K562 (cell line): ENCODE measurements around the gene MGST2. TPM values are rescaled to one million over a fixed set of nuclear protein-coding genes. Genes with fewer than 3 reads are reported as not detected.

ENCODE experiments used
- ATAC-seq: fragments of 200-7000 bp; cut with Tn5 transposase; 3 replicates; pipeline ENCODE4 v1.9.1; 2020; ENCODE audit warnings: moderate library complexity
- BruUV-seq: library from RNA; stranded (reverse); fragments of 400-500 nt; replicated peaks from 2 replicates; lab custom pipeline; 2021; lab: Mats Ljungman, UMichigan
- CTCF ChIA-PET: fragments of 300-600 bp; formaldehyde crosslinking; extraction: SDS; loops from one replicate; lab custom pipeline; 2021; ENCODE audit warnings: low intra/inter-chr PET ratio; lab: Yijun Ruan, JAX
- POLR2A ChIA-PET: fragments of 300-600, 350-650 bp; sonication (Branson Sonifier 250); formaldehyde crosslinking; extraction: SDS; loops from one replicate; lab custom pipeline; 2021; ENCODE audit warnings: antibody characterized with exemption, inconsistent platforms; lab: Yijun Ruan, JAX
- DNase-seq, 4 experiments: peaks; one replicate each; pipeline versions ENCODE4 v3.0.0 to v3.0.0-alpha.2; 2011 to 2018; ENCODE audit warnings: low spot score in 3 of 4, mixed read lengths in 3 of 4; ENCODE audit errors: extremely low read depth in 1 of 4
- FAIRE-seq: peaks from 2 replicates; lab custom pipeline; 2011; peaks lifted over from hg19 to GRCh38; lab: Jason Lieb, UNC
- H2AFZ ChIP-seq: 2 replicates; pipeline ENCODE4 v1.6.0; 2011; ENCODE audit warnings: low read depth, low read length, control low read depth, inconsistent platforms
- H3K27ac ChIP-seq: fragments of 200-600 bp; 3 replicates; pipeline ENCODE4 v1.8.0; 2011; ENCODE audit warnings: low read depth, mild to moderate bottlenecking, control low read depth, inconsistent platforms, low read length, moderate library complexity, mixed read lengths; ENCODE audit errors: extremely low read depth
- H3K27me3 ChIP-seq, 2 experiments: fragments of 300-600 bp in 1 of 2; 2 replicates in 1 of 2; 3 replicates in 1 of 2; pipeline versions ENCODE4 v1.6.0 to v1.8.0; 2011; ENCODE audit warnings: inconsistent platforms in 2 of 2, low read length in 2 of 2, mild to moderate bottlenecking in 1 of 2, mixed read lengths in 1 of 2, moderate library complexity in 1 of 2; ENCODE audit not compliant: control insufficient read depth in 2 of 2, insufficient read depth in 2 of 2
- H3K36me3 ChIP-seq: fragments of 300-600 bp; 3 replicates; pipeline ENCODE4 v1.8.0; 2011; ENCODE audit warnings: mild to moderate bottlenecking, low read length, inconsistent platforms; ENCODE audit not compliant: control insufficient read depth, insufficient read depth
- H3K4me1 ChIP-seq, 2 experiments: fragments of 200-600 bp in 1 of 2; replicated peaks in 1 of 2; 2 replicates in 1 of 2; 3 replicates in 1 of 2; pipeline versions ENCODE4 v1.5.1 to v1.8.0; 2011; ENCODE audit warnings: inconsistent platforms in 2 of 2, low read length in 2 of 2, mild to moderate bottlenecking in 1 of 2, mixed read lengths in 1 of 2, moderate library complexity in 1 of 2; ENCODE audit not compliant: control insufficient read depth in 2 of 2, insufficient read depth in 2 of 2
- H3K4me2 ChIP-seq: 2 replicates; pipeline ENCODE4 v1.6.1; 2011; ENCODE audit warnings: low read length, control low read depth, inconsistent platforms, mixed read lengths; ENCODE audit not compliant: insufficient read depth
- H3K4me3 ChIP-seq: fragments of 200-600 bp; sonication (generic), shearing (Covaris generic); 2 replicates; pipeline ENCODE4 v1.5.1; 2016; ENCODE audit warnings: control low read depth, inconsistent platforms
- H3K79me2 ChIP-seq: fragments of 200-600 bp; 3 replicates; pipeline ENCODE4 v1.8.0; 2011; ENCODE audit warnings: low read length, inconsistent platforms; ENCODE audit not compliant: control insufficient read depth, insufficient read depth
- H3K9ac ChIP-seq, 2 experiments: 2 replicates each; pipeline versions ENCODE4 v1.6.0 to v1.6.1; 2011; ENCODE audit warnings: low read depth in 2 of 2, low read length in 2 of 2, control low read depth in 1 of 2, inconsistent platforms in 1 of 2, mild to moderate bottlenecking in 1 of 2, mixed read lengths in 1 of 2; ENCODE audit not compliant: insufficient read depth in 1 of 2
- H3K9me1 ChIP-seq: one replicate; pipeline ENCODE4 v1.6.0; 2011; ENCODE audit warnings: inconsistent platforms, mild to moderate bottlenecking, low read length, moderate library complexity; ENCODE audit not compliant: control insufficient read depth, insufficient read depth
- H3K9me3 ChIP-seq: replicated peaks from 2 replicates; pipeline ENCODE4 v1.5.1; 2011; ENCODE audit warnings: low read depth, low read length, inconsistent platforms; ENCODE audit not compliant: control insufficient read depth, insufficient read depth
- H4K20me1 ChIP-seq: replicated peaks from 2 replicates; pipeline ENCODE4 v1.6.1; 2011; ENCODE audit warnings: low read length, inconsistent platforms, mixed read lengths; ENCODE audit not compliant: control insufficient read depth, insufficient read depth
- CC2D1A ChIP-seq: fragments of 450-650 bp; IDR thresholded peaks from 2 replicates; pipeline ENCODE4 v1.6.1; 2017; ENCODE audit warnings: mild to moderate bottlenecking
- ESRRA ChIP-seq: fragments of 450-650 bp; IDR thresholded peaks from 2 replicates; pipeline ENCODE4 v1.6.1; 2014; ENCODE audit warnings: low read depth, mild to moderate bottlenecking, moderate library complexity, borderline replicate concordance
- FOXA3 ChIP-seq, 2 experiments: fragments of 450-650 bp in 1 of 2; sonication (generic) in 1 of 2; formaldehyde crosslinking; IDR thresholded peaks in 1 of 2; conservative IDR thresholded peaks in 1 of 2; 2 replicates each; pipeline versions ENCODE4 v1.4.0 to v1.8.0; 2020 to 2022; ENCODE audit warnings: mild to moderate bottlenecking in 2 of 2, missing genetic modification reagents in 1 of 2
- HDAC2 ChIP-seq: fragments of 450-650 bp; IDR thresholded peaks from 2 replicates; pipeline ENCODE4 v1.6.1; 2016; ENCODE audit warnings: mild to moderate bottlenecking
- MYNN ChIP-seq, 2 experiments: sonication (generic); formaldehyde crosslinking in 1 of 2; IDR thresholded peaks; 2 replicates each; pipeline versions ENCODE4 v1.5.0 to v1.6.1; 2016 to 2020; ENCODE audit warnings: antibody characterized with exemption in 1 of 2, missing genetic modification reagents in 1 of 2
- NR3C1 ChIP-seq: sonication (generic); formaldehyde crosslinking; IDR thresholded peaks from 2 replicates; pipeline ENCODE4 v1.8.1; 2022; ENCODE audit warnings: missing genetic modification reagents
- RFX7 ChIP-seq: fragments of 250-450 bp; sonication (Bioruptor Pico); IDR thresholded peaks from 2 replicates; pipeline ENCODE4 v1.5.1; 2021; ENCODE audit warnings: mild to moderate bottlenecking
- SIN3B ChIP-seq: fragments of 450-650 bp; IDR thresholded peaks from 2 replicates; pipeline ENCODE4 v1.6.1; 2017; ENCODE audit warnings: low read depth, mild to moderate bottlenecking, moderate library complexity
- STAT5A ChIP-seq: IDR thresholded peaks from 2 replicates; pipeline ENCODE4 v1.6.1; 2012; ENCODE audit warnings: low read length, inconsistent platforms, borderline replicate concordance
- ZBTB5 ChIP-seq: fragments of 450-650 bp; IDR thresholded peaks from 2 replicates; pipeline ENCODE4 v1.6.1; 2017; ENCODE audit warnings: antibody characterized with exemption
- ZNF23 ChIP-seq: fragments of 250-450 bp; sonication (Bioruptor Pico); IDR thresholded peaks from 2 replicates; pipeline ENCODE4 v1.4.0; 2020; ENCODE audit warnings: mild to moderate bottlenecking
- WGBS: fragments of 100-300 bp; shearing (Covaris generic); methylation state at CpG from one replicate; pipeline ENCODE4 v1.1.6; 2016; ENCODE audit warnings: low coverage, mixed read lengths; ENCODE audit not compliant: insufficient coverage; ENCODE audit errors: missing lambda C conversion rate; 5-methylcytosine and 5-hydroxymethylcytosine counted together
- in situ Hi-C: fragments of 300-500 bp; cut with MboI; formaldehyde crosslinking; loops from 4 replicates; pipeline ENCODE4 v1.15.0; 2018; ENCODE audit warnings: inconsistent platforms, mixed read lengths
- intact Hi-C: fragments of 100-400 bp; cut with micrococcal nuclease; formaldehyde crosslinking; loops from 2 replicates; pipeline ENCODE4 v1.14.2; 2022
- polyA plus RNA-seq, 8 experiments: library from polyadenylated mRNA; depleted of rRNA in 4 of 8; stranded (reverse) in 5 of 8; unstranded in 3 of 8; fragments of >200 nt; fragmentation: Nextera tagmentation in 2 of 8; fragmentation: Illumina TruSeq in 1 of 8; extraction: Ambion mirVana in 2 of 8; extraction: Trizol in 1 of 8; gene quantifications; 2 replicates each; pipeline versions ENCODE4 v1.2.1 to v1.2.3, GENCODE V29; 2011 to 2014; ENCODE audit warnings: inconsistent platforms in 1 of 8, missing spikeins in 1 of 8
- total RNA-seq, 7 experiments: library from RNA; depleted of rRNA in 6 of 7; stranded (reverse); fragments of >200 nt in 6 of 7; fragmentation: Illumina TruSeq in 2 of 7; extraction: Trizol in 2 of 7; gene quantifications; 2 replicates each; pipeline versions ENCODE4 v1.2.1 to v1.2.3, GENCODE V29; 2011 to 2021; ENCODE audit warnings: low replicate concordance in 1 of 7

Gene MGST2
- total and polyA plus RNA-seq, 9 of the 15 experiments (the other 6 are each of a cell fraction or from before 2014, with no cell fraction given): 38.7 to 115 (median 84.6) TPM

- H3K4me2 ChIP-seq: no peak overlapping the region
- intact Hi-C loops: loop anchor here (10.0 kb wide), 1 partner anchor 611 kb away; no protein-coding TSS in a partner anchor
- H4K20me1 ChIP-seq: no peaks in the 10 kb centered on the region
- no peak overlapping the region for H3K27ac ChIP-seq
- DNase-seq (no peak), ATAC-seq (no peak), FAIRE-seq (no peak)
- 18% methylated on average over 6 of the region's 6 CpGs for WGBS
- no peak overlapping the region for H3K9ac ChIP-seq
- H3K79me2 ChIP-seq: no peaks in the 10 kb centered on the region
- peaks cover 4 to 13% of the 10 kb centered on the region in 2 experiments; a peak in 3 of 5 replicates for H3K27me3 ChIP-seq
- H3K9me1 ChIP-seq: peaks cover 3% of the 10 kb centered on the region
- CTCF ChIA-PET: no interaction called here
- no peaks in the 10 kb centered on the region for H3K9me3 ChIP-seq
- no peaks in the 10 kb centered on the region for H3K36me3 ChIP-seq
- TF ChIP-seq HDAC2 (no peak), NR3C1 (no peak), ZBTB5 (no peak), CC2D1A (no peak), MYNN (IDR thresholded peaks at IDR 0.05) (no peak), MYNN (CRISPR knock-in tag; IDR thresholded peaks at IDR 0.05) (no peak), RFX7 (no peak), ESRRA (no peak), ZNF23 (no peak), FOXA3 (CRISPR knock-in tag; conservative IDR thresholded peaks at IDR 0.05 in 1 of 2, IDR thresholded peaks at IDR 0.05 in 1 of 2) (no peak), SIN3B (no peak), STAT5A (no peak)
- TF ChIP-seq, all 486 proteins: peak for 0
- in situ Hi-C loops: no loop called here
- Histone ChIP-seq H2AFZ (no peak overlapping the region), H3K4me1 (no peaks in the 10 kb centered on the region), H3K4me3 (no peak overlapping the region)
- POLR2A ChIA-PET: interaction anchor here (1.2 kb wide), 1 partner anchor 8 kb away, joined by 6 read pairs; no protein-coding TSS in a partner anchor
- BruUV-seq: no TSS peak
These were observed 20.2 kb upstream of the MGST2 start for GRCh38 chr4:139645458-139645857.
